ENCODE data around the gene PPFIBP1. TPM values are rescaled to one million over a fixed set of nuclear protein-coding genes. Genes with fewer than 3 reads are reported as not detected.
"Not testable (repeated sequence)": the region's sequence is repeated elsewhere in the genome, so short reads cannot be mapped to it uniquely, and the experiment has no call there.

Gene PPFIBP1
- total RNA-seq, 1 donor, result 20.2 TPM

DNA sequence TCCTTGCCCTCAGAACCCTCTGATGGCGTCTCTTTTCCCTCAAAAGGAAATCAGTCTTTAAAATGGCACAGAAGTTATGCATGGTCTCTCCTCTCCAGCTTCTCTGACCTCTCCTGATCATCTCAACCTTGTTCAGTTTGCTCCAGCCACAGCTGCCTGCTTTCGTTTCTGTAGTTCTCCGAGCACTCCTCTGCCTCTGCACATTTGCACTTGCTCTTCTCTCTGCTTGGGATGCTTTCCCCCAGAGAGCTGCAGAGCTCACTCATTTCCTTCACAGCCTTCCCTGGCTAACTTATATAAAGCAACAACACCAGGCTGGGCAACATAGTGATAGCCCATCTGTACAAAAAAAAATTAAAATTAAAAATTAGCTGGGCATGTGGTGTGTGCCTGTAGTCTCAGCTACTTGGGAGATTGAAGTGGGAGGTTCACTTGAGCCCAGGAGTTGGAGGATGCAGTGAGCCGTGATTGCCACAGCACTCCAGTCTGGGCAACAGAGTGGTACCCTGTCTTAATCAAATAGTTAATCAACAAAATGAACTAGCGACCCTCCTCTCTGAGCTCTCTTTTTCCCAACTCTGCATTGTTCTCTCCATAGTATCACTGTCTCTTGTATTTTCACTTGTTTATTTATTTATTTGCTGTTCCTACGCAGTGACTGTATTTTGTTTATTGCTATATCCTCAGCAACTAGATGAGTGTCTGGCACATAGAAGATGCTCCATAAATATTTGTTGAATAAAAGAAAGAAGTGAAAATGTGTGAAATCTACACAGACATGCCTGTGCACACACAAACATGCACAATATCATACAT is 37.7 kb downstream of the PPFIBP1 start:
- DNase-seq (ENCODE audit: low read depth in 2 of 3, low spot score in 2 of 3), result no peak

DNA sequence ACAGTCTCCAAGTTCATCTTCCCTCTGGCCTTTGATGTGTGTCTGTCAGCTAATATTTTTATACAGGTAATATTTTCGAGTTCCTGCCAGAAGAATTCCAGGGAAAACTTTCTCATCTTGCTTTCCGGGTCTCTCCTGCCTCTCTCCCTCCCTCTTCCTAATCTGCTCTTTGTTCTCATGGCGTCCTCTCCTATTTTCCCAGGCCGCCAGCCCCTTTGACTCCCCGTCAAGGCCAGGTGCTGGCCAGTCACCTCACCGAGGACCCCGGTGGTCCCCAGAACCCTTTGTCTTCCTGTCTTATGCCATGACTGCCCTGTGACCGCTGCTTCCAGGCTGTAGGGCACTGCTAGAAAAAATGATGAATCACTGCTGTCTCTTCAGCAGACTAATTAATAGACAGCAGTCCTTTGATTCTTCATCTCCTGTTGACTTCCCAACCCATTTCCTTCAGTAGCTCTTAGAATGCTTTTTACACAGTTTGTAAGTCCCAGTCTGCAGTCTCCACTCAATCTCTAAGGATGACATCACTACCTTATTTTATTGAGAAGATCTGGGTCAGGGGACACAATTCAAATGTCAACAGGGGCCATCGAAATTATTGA is 40.7 kb downstream of the PPFIBP1 start:
- DNase-seq (ENCODE audit: low read depth in 2 of 3, low spot score in 2 of 3), result no peak

DNA sequence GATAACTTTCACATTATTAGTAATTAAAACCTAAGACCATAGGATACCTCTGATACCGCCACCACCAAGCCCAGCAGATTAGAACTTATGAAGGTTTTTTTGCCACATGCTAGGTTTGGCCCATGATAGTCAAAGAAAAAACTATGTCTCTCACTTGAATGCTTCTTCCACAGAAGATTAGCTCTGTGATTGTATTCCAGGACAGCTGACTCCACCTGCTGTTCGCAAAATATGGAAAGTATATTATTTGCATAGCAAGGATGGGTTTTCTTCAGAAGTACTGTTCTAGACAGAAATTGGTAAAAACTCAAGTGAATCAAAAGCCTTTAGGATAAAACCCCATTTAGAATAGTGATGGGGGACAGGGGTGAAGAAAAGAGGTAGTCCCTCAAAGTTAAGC is 42.2 kb downstream of the PPFIBP1 start:
- DNase-seq (ENCODE audit: low read depth in 2 of 3, low spot score in 2 of 3), result no peak

DNA sequence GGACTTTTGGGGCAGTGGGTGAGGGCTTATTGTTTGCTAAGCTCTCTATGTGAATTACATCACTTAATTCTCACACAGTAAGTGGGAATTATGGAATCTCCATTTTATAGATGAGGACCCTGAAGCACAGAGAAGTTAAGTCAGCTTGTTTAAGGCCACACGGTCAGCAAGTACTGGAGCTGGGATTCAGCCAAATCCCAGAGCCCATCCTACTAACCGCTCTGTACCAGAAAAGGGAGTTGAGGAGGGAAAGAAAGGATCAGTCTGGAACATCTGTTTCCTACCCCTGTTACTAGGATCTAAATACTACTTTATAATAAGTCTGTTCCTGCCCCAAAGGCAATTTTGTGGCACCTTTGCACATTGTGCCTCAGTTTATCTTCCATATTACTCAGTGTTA is 42.6 kb downstream of the PPFIBP1 start:
- DNase-seq (ENCODE audit: low read depth in 2 of 3, low spot score in 2 of 3), result no peak

DNA sequence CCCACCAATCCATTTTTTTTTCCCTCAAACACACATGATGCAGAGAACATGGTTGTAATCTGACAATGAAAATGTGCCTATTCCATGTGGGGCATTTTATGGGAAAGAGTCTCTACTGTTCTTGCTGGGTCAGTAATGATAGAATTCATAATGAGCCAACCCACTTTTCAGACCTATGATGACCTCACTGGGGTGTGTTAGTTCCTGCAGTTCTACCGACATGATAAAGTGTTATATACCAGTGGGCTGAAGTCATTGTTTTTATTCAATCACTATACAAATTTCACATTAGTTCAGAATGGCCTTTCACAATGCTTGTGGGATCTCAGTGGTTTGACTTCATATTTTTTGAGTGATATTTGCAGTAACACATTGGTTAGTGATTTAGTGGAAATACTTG is 47.5 kb downstream of the PPFIBP1 start:
- DNase-seq (ENCODE audit: low read depth in 2 of 3, low spot score in 2 of 3), result no peak

DNA sequence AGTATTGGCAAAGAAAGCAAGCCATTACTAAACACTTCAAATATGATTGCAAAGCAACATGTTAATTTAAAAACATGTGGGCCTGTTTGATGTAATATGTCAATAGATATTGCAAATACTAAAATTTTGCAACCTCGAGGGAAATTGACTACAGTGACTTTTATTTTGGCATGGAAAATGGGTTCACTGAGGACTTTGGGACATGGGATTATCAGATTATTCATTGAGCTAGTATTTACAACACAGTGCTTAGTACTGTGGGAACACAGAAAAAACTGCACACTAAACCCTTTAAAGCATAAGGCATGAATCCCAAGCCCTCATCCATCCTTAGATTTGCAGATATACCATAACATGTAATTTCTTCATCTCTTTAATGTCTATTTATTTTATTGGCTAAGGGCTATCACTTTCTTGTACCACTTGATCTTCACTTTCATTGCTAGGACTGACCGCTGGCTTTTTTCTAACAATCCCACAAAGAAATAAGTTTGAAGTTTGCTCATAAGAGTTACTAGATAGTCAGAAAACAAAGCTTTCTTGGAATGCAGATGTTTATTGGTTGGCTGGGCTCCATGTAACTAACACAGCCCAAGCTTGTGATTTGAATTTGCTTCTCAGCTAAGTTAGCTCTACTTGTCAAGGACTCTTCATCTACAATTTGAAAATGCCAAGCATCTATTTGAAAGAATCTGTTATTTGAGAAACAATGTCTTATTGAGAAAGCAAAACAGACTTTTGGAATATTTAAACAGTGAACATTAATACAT is 48.7 kb downstream of the PPFIBP1 start:
- no peak for DNase-seq (ENCODE audit: low read depth in 2 of 3, low spot score in 2 of 3)

DNA sequence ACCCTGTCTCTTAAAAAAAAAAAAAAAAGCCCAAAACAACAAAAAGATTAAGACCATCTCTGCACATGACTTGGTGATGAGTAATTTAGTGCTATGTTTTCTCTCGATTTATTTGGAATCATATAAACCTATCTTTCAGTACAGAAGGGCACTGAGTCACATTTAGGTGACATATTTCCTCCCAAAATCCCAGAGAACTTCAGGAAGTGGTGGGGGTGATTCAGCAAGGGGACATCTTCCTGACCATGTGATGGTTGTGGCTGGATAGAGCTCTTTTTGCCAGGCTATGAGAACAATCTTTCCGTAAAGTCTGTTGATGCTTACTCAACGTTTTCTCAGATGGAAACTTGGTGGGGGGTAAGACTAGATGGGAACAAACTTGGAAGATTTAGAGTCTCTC is 50.0 kb downstream of the PPFIBP1 start:
- DNase-seq (ENCODE audit: low read depth in 2 of 3, low spot score in 2 of 3), result no peak

DNA sequence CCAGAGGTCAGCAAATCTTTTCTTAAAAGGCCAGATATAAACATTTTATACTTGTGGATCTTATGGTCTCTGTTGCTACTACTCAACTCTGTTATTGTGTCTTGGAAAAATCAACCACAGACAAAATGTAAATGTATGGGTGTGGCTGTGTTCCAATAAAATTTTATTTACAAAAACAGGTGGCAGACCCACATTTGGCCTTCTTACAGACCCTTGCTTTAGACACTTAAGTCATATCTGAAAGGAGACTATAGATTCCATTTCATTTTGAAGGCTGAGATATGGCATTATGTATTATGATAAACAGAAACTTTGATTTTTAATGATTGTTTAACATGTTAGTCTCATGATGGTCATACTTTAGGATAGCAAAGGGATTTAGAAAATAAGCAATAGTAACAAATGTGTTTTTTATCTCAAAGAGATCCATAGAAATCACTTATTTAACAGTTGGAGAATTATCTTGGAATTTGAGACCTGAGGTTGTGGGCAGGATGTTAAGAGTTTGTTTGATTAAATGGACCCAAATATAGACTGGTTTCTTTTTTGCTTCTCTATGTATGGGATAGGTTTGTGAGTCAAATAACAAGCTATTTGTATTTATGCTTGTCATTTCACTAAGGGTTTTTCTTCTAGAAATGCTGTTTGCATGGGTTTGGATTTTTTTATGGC is 51.2 kb downstream of the PPFIBP1 start:
- no peak for DNase-seq (ENCODE audit: low read depth in 2 of 3, low spot score in 2 of 3)

DNA sequence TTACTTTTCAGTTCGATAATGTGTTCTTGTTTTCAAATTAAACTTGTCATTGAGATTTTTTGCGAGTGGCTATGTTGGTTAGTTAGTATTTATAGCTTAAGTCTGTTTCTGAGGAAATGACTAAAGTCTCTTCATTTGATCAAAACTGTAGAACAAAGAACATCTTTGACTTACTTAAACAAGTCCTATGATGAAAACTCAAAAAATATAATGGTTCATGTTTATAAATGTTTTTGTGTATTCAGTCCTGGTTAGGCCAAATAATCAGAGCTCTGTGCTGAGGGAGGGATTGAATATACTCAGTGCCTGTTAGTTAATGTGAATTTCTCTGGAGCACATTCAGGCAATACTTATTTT is 51.7 kb downstream of the PPFIBP1 start:
- no peak for DNase-seq (ENCODE audit: low read depth in 2 of 3, low spot score in 2 of 3)

DNA sequence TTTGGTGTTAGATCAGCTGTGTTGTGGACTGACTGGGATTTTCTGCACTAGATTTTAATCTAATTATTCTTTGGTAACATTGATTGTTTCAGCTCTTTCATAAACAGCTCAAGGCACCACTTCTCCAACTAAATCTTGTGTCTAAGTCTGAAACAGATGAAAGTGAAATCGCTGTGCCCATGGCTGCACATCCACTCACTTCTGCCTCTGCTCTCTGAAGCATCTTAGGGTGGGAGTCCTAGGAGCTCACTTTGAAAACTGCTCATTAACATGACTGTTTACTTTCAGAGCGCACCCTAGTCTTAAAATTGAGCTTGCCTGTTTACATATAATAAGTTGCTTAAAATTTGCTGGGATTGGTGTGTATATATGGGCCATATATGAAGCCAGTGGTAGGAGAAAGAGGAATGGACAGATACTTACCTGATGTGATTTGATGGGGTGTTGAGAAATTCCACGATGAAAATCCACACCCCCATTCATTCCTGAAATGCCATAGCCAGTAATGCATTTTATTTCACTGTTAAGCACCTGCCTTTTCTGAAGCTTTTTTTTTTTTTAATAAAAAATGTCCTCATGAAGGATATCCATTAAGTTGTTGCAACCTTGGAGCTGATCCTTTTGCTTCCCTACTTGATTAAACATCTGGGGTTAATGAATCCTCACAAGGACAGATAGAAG is 52.8 kb downstream of the PPFIBP1 start:
- DNase-seq (ENCODE audit: low read depth in 2 of 3, low spot score in 2 of 3), result no peak

DNA sequence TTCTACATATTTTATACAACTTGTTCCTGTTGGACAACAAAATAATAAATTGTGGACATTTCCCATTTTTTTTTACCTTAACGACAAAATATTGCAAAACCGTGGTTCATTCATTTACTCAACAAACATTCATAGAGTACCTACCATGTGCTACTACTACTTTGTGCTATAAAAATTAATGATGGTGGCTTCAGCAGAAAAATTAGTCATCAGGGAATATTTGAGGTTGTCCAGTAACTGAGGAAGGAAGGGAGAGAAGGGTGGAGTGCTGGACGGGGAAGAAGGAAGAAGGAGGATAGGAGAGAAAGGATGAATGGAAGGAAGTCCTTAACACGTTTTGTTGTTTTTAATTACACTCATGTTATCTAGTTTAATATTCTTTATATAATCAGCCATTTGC is 53.7 kb downstream of the PPFIBP1 start:
- DNase-seq (ENCODE audit: low read depth in 2 of 3, low spot score in 2 of 3), result no peak

DNA sequence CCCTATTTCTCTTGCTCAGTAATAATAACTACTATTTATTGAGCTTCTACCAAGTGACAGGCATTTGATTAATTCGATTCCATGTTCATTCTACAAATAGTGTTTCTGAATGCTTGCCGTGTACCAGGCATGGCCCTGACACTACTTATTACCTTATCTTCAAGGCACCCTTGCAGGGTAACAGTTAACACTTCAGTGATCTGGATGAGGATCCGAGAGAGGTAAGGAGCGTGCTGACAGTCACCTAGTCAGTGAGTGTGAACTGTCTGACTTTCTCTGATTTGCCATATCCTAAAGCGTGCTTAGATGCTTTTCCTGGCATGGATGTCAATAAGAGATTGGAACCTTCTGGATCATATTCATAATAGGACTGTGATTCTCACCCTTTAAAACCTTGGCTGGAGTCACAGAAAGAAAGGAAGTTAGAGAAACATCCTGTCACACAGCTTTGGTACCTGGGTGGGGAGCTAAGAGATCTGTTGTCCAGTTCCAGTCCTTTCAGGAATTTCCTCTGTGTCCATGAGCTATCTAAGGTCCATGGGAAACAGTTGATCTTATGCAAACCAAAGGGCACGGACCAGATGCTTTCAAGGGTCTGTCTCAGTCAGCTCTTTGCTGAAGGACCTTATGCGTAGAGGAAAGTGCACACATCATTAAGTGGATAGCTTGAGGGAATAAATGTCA is 54.8 kb downstream of the PPFIBP1 start:
- no peak for DNase-seq (ENCODE audit: low read depth in 2 of 3, low spot score in 2 of 3)

DNA sequence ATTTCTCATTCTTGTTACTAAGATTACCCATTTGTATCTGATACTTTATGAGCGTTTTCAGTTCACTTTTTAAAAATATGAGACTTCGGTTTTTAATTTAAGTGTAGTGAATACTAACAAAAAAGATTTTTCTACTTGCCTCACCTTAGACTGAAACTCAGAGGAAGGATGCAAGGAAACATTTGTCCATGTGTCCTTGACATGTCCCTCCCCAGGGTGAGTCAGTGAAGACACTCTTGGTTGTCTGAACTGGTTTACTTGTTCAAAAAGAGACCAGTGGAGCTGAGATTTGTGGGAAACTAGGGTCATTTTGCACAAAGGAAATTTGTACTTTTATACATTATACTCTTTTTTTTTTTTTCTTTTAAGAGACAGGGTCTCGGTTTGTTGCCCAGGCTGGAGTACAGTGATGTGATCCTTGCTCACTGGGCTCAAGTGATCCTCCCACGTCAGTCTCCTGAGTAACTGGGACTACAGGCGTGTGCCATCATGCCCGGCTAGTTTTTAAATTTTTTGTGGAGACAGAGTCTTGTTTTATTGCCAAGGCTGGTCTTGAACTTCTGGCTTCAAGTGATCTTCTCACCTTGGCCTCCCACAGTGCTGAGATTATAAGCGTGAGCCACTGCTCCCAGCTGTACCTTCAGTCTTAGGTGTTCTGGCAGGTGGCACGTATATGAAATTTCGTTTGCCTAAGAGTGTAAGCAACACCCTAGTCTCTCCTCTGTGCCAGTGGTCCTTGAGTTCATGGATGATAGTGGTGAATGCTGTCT is 56.7 kb downstream of the PPFIBP1 start:
- DNase-seq (ENCODE audit: low read depth in 2 of 3, low spot score in 2 of 3), result no peak

DNA sequence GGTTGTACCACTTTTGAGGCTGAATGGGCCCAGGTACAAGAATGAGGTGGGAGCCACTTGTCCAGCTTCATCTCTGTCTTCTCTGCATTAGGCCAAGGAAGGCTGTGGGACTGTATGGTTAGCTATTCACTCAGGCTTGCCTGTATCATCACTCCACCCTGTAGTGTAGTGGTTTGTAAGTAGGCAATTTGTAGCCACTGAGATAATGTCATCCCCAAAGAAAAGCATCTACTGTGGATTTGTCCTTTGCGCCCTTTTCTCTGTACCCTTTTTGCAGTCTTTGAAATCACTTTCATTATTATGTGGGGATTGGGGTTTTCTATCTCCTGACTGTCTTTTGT is 57.3 kb downstream of the PPFIBP1 start:
- not testable (repeated sequence) for DNase-seq (ENCODE audit: low read depth in 2 of 3, low spot score in 2 of 3)

DNA sequence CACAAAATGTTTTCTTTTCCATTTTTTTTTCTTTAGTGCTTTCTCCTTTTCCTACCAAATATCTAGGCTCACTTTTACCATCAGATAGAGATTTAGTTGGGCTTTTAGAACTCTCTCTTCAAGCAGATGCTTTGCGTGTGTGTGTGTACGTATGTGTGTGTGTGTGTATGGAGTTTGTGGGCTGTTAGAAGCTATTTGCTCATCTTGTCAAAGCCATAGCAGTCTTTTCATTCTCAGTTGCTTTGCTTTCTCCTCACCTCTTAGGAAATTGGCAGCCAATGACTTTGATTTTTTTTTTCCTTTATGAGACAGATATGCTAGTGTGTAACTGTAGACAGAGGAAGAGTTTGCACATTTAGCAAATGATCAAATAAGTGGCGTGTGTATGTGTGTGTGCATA is 57.8 kb downstream of the PPFIBP1 start:
- not testable (repeated sequence) for DNase-seq (ENCODE audit: low read depth in 2 of 3, low spot score in 2 of 3)

DNA sequence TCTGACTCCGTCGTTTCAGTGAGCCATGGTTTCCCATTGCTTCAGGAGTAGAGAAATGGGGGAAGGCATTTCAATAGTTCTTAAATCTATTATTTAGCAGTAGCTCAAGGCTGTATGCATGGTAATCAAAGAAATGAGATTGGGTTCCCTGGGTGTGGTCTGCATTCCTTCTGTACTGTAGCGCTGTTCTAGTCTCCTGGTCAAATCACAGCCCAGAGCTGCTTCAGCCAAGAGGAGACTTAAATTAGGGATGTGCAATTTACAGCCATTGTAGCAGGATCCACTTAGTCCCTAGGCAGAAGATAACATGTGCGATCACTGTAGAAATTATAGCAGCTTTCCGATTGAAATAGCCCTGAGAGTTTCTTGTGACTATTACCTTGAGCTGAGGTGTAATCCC is 58.4 kb downstream of the PPFIBP1 start:
- not testable (repeated sequence) for DNase-seq (ENCODE audit: low read depth in 2 of 3, low spot score in 2 of 3)

DNA sequence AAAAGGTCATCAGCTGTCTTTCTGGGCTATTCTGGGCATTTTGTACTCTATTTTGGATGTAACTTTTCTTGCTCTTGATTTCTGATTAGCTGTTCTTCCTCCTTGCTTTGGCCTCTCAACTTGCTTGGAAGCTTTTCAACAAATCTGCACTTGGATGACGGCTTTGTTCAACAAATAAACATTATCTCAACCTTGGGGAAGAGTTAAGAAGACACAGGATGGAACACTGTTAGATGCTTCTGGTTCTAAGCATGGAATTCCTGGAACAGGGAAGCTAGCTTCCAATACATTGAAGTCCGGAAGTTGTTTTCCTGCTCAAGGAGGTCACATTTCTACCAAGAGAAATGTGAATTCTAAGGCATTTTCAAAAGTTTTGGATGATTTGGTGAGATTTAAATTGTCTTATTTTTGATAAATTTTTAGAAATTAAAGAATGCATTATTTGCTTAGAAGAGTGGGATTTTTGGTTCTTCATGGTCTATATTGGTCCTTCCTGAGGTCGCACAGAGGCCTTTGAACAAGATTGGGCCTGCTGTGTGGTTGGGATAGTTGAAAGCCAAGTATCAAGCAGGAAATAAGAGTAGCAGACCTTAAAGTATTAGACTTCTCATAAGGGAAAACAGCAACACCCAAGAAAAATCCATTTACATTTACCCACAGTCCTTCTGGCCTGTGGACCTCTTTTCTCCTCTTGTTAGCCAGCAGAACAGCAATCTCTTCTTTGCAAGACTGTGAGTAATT is 59.2 kb downstream of the PPFIBP1 start:
- DNase-seq (ENCODE audit: low read depth in 2 of 3, low spot score in 2 of 3), result no peak

DNA sequence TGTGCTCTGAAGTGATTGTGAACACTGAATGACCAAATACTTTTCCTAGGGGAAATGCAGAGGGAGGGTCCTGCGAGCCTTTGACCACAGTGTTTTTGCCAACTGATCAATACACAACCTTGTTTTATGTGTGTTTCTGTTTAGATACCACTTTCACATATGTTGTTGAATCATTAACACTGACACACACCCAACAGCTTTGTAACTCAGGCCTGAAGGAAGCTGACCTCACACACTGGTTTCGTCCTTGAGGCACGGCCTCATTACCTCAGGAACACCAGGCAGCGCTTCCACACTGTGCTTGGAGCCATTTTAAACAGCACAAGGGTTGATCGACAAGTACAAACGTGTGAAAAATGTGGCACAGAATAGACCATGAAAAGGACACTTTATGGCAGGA is 60.0 kb downstream of the PPFIBP1 start:
- DNase-seq (ENCODE audit: low read depth in 2 of 3, low spot score in 2 of 3), result no peak

DNA sequence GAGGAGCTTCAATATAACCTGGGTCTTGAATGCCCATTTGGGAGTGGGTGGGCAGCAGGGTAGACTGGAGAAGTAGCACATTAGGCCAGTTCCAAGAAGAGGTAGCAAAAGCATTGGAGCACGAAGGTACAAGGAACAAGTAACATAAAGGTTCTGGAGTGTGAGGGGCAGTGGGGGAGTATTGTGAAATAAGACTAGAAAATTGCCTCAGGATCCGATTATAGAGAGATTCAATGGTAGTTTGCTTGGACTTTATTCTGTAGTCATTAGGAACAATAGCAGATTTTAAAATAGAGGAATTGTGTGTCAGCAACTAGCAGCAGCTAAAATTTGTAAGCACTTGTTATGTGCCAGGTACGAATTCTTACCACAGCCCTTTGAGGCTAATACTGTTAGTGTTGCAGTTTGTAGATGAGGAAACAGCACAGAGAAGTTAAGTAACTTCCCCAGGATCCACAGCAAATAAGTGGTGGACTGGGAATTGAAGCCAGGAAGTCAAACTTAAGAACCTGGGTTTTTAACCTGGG is 61.8 kb downstream of the PPFIBP1 start:
- no peak for DNase-seq (ENCODE audit: low read depth in 2 of 3, low spot score in 2 of 3)

Data from hematopoietic multipotent progenitor cell (in vitro differentiated cells).